Endothelial cell of umbilical vein (primary cell): Measurements from ENCODE around the gene AKT2. TPM values are rescaled to one million over a fixed set of nuclear protein-coding genes. Genes with fewer than 3 reads are reported as not detected.

Experiments
- BruUV-seq: library from RNA; stranded (reverse); fragments of 400-500 nt; replicated peaks from 2 replicates; lab custom pipeline; 2021; lab: Mats Ljungman, UMichigan
- CTCF ChIA-PET: fragments of 300-600, 350-600 bp; sonication (Branson Sonifier 250); formaldehyde crosslinking; loops from one replicate; lab custom pipeline; 2021; ENCODE audit warnings: antibody characterized with exemption, inconsistent platforms; lab: Charles Lee
- POLR2A ChIA-PET: fragments of 300-600, 350-600 bp; sonication (Branson Sonifier 250); formaldehyde crosslinking; loops from one replicate; lab custom pipeline; 2021; ENCODE audit warnings: antibody characterized with exemption, inconsistent platforms; lab: Charles Lee
- DNase-seq: peaks from one replicate; pipeline ENCODE4 v3.0.0-alpha.2; 2011; ENCODE audit warnings: low read depth, low spot score
- FAIRE-seq: peaks from 2 replicates; lab custom pipeline; 2011; peaks lifted over from hg19 to GRCh38; lab: Jason Lieb, UNC
- H2AFZ ChIP-seq: 2 replicates; pipeline ENCODE4 v1.6.0; 2012; ENCODE audit warnings: low read depth, low read length, control low read depth, inconsistent platforms
- H3K27ac ChIP-seq: 2 replicates; pipeline ENCODE4 v1.5.1; 2011; ENCODE audit warnings: low read depth, mild to moderate bottlenecking, control low read depth, low read length, moderate library complexity; ENCODE audit not compliant: insufficient read depth
- H3K27me3 ChIP-seq, 2 experiments: 2 replicates each; pipeline versions ENCODE4 v1.6.0 to v1.6.1; 2011; ENCODE audit warnings: low read length in 2 of 2, mixed read lengths in 1 of 2; ENCODE audit not compliant: control insufficient read depth in 2 of 2, insufficient read depth in 2 of 2
- H3K36me3 ChIP-seq, 2 experiments: 2 replicates in 1 of 2; 3 replicates in 1 of 2; pipeline ENCODE4 v1.5.1; 2011; ENCODE audit warnings: low read length in 2 of 2, mild to moderate bottlenecking in 1 of 2, moderate library complexity in 1 of 2; ENCODE audit not compliant: control insufficient read depth in 2 of 2, insufficient read depth in 2 of 2; ENCODE audit errors: extremely low read depth in 1 of 2
- H3K4me1 ChIP-seq: 3 replicates; pipeline ENCODE4 v1.5.1; 2011; ENCODE audit warnings: mild to moderate bottlenecking, low read length; ENCODE audit not compliant: control insufficient read depth, insufficient read depth; ENCODE audit errors: extremely low read depth
- H3K4me2 ChIP-seq: 2 replicates; pipeline ENCODE4 v1.6.1; 2011; ENCODE audit warnings: low read length, control low read depth, mixed read lengths; ENCODE audit not compliant: insufficient read depth
- H3K4me3 ChIP-seq, 3 experiments: fragments of 200-600 bp in 1 of 3; sonication (generic), shearing (Covaris generic) in 1 of 3; replicated peaks in 1 of 3; 2 replicates each; pipeline ENCODE4 v1.5.1; 2011 to 2016; ENCODE audit warnings: control low read depth in 3 of 3, low read length in 3 of 3, mild to moderate bottlenecking in 2 of 3, inconsistent platforms in 1 of 3, low read depth in 1 of 3, moderate library complexity in 1 of 3; ENCODE audit not compliant: insufficient read depth in 1 of 3
- H3K79me2 ChIP-seq: 2 replicates; pipeline ENCODE4 v1.6.0; 2012; ENCODE audit warnings: low read length, inconsistent platforms; ENCODE audit not compliant: control insufficient read depth, insufficient read depth
- H3K9ac ChIP-seq: replicated peaks from 2 replicates; pipeline ENCODE3; 2011; ENCODE audit warnings: low read length, control low read depth; ENCODE audit not compliant: insufficient read depth; ENCODE audit errors: extremely low read depth
- H3K9me1 ChIP-seq: replicated peaks from 3 replicates; pipeline ENCODE4 v1.6.0; 2011; ENCODE audit warnings: mild to moderate bottlenecking, low read length; ENCODE audit not compliant: control insufficient read depth, insufficient read depth; ENCODE audit errors: extremely low read depth
- H3K9me3 ChIP-seq: replicated peaks from 2 replicates; pipeline ENCODE4 v1.5.1; 2012; ENCODE audit warnings: low read length, inconsistent platforms; ENCODE audit not compliant: control insufficient read depth, insufficient read depth
- H4K20me1 ChIP-seq: replicated peaks from 2 replicates; pipeline ENCODE3; 2011; ENCODE audit warnings: mild to moderate bottlenecking, low read length; ENCODE audit not compliant: control insufficient read depth, insufficient read depth; ENCODE audit errors: extremely low read depth
- CTCF ChIP-seq, 2 donors: IDR thresholded peaks; 1 replicate in 1 of 2; 2 replicates in 1 of 2; pipeline ENCODE4 v1.5.1; 2011; ENCODE audit warnings: low read length in 2 of 2, mild to moderate bottlenecking in 2 of 2, moderate library complexity in 2 of 2, control low read depth in 1 of 2, inconsistent platforms in 1 of 2, low read depth in 1 of 2; ENCODE audit not compliant: insufficient read depth in 1 of 2; ENCODE audit errors: extremely low read depth in 1 of 2
- EZH2 ChIP-seq: IDR thresholded peaks from 2 replicates; pipeline ENCODE4 v1.6.1; 2012; ENCODE audit warnings: borderline replicate concordance, low read depth, mild to moderate bottlenecking, moderate library complexity, low read length, inconsistent platforms; ENCODE audit not compliant: severe bottlenecking
- FOS ChIP-seq: IDR thresholded peaks from 2 replicates; pipeline ENCODE4 v1.6.1; 2011; ENCODE audit warnings: mild to moderate bottlenecking, low read length, moderate library complexity, borderline replicate concordance; ENCODE audit not compliant: insufficient read depth
- JUN ChIP-seq: IDR thresholded peaks from 2 replicates; pipeline ENCODE4 v1.6.1; 2011; ENCODE audit warnings: borderline replicate concordance, low read depth; ENCODE audit not compliant: insufficient read length, insufficient read depth
- MAX ChIP-seq: IDR thresholded peaks from 2 replicates; pipeline ENCODE4 v1.6.1; 2011; ENCODE audit not compliant: insufficient read depth, insufficient read length
- MYC ChIP-seq: IDR thresholded peaks from one replicate; pipeline ENCODE4 v1.6.1; 2011; ENCODE audit warnings: mild to moderate bottlenecking, low read depth, low read length
- dilution Hi-C: fragments of 300-500 bp; cut with MboI; formaldehyde crosslinking; loops from one replicate; pipeline ENCODE4 v1.15.0; 2019; ENCODE audit warnings: low sequenced_read_pairs; ENCODE audit not compliant: extremely low pct_ligation_motif_present
- intact Hi-C: fragments of 100-400 bp; cut with micrococcal nuclease; formaldehyde crosslinking; loops from one replicate; pipeline ENCODE4 v1.10.0; 2022
- polyA plus RNA-seq, 4 experiments: library from polyadenylated mRNA; depleted of rRNA in 3 of 4; stranded (reverse) in 3 of 4; unstranded in 1 of 4; fragments of >200 nt; gene quantifications; 2 replicates each; pipeline versions ENCODE4 v1.2.1 to v1.2.3, GENCODE V29; 2011 to 2012; ENCODE audit warnings: missing spikeins in 1 of 4
- total RNA-seq: library from RNA; stranded (reverse); gene quantifications from 2 replicates; pipeline ENCODE4 v1.2.3, GENCODE V29; 2021

AKT2 gene
- total and polyA plus RNA-seq, 2 donors (not counting 3 experiments of a cell fraction or from before 2014, with no cell fraction given), result 65.2 to 69.8 TPM

- H3K4me3 ChIP-seq, result no peak overlapping the region
- H2AFZ ChIP-seq, result no peak overlapping the region
- DNase-seq (no peak), FAIRE-seq (no peak)
- peaks cover 14% of the 10 kb centered on the region for H3K4me1 ChIP-seq
- no peak overlapping the region for H3K4me2 ChIP-seq
- no peak overlapping the region for H3K27ac ChIP-seq
- CTCF ChIA-PET, result no interaction called here
- H4K20me1 ChIP-seq, result no peaks in the 10 kb centered on the region
- dilution Hi-C loops (no loop called here), intact Hi-C loops (no loop called here)
- POLR2A ChIA-PET, result no interaction called here
- no peaks in the 10 kb centered on the region for H3K9me3 ChIP-seq
- no peak overlapping the region for H3K9ac ChIP-seq
- H3K27me3 ChIP-seq, result no peaks in the 10 kb centered on the region
- peaks cover 4 to 37% of the 10 kb centered on the region in 2 experiments for H3K36me3 ChIP-seq
- no TSS peak for BruUV-seq
- H3K79me2 ChIP-seq, result no peaks in the 10 kb centered on the region
- TF ChIP-seq JUN, result no peak
- TF ChIP-seq FOS, result no peak
- TF ChIP-seq MAX, result no peak
- no peak for TF ChIP-seq MYC
- peak in 1 of 2 donors; percentile 20 for TF ChIP-seq CTCF (IDR thresholded peaks at IDR 0.05; ENCODE audit: extremely low read depth in 1 of 2, insufficient read depth in 1 of 2, low read depth in 1 of 2, low read length in 2 of 2)
- no peak for TF ChIP-seq EZH2
- no peaks in the 10 kb centered on the region for H3K9me1 ChIP-seq
Observed at GRCh38 chr19:40235238-40236025, 49.7 kb downstream of the AKT2 start.
